Measurements from ENCODE around the gene ANKRD39. TPM values are rescaled to one million over a fixed set of nuclear protein-coding genes. Genes with fewer than 3 reads are reported as not detected.
A peak's percentile ranks its signal among the peaks of the same experiment; 100 is the strongest.

ANKRD39 gene
- total and polyA plus RNA-seq, 4 donors, result 7.4 to 16.9 (median 15.6) TPM

DNA sequence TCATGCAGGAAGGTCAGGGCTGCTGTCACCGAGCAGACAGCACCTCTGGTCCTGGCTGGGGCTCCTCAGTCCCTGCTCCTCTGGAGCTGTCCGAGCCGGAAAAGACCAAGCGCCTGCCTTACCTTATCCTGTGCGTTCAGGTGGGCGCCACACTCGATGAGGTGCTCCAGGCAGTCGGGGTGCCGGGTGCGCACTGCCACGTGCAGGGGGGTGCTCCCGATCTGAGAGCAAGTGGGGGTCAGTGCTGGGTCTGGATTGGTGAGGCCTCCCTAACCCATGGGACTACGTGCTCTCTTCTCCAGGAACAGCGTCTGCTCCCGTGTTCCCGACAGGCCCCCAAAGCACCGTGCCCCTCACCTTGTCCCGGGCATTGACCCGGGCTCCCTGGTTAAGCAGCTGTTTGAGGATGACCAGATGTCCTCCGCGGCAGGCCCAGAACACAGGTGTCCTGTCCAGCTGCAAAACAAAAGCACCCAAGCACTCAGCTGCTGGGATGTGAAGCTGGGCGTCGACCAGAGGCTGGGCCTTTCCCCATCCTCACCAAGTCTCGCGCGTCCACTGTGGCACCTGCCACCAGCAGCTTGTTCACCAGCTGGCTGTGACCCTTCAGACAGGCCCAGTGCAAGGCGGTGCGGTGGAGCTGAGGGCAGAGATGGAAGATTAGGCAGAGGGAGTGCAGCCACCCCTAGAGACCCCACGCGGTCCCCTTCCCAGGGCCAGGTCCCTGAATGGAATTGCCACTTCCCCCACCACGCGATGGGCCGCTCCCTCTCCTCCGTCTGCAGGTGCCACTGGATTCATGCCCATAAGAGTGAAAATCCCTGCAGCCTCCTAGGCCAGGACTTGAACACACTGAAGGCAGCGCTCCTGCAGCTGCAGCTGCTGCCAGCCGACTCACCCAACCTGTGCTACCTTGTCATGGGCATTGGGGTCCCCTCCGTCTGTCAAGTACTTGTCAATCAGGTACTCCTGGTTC lies 17.7 kb downstream of the ANKRD39 start:
- Histone ChIP-seq H3K9me3 (ENCODE audit: control insufficient read depth in 4 of 4, insufficient read depth in 3 of 4, low read length in 3 of 4) (no peaks in the 10 kb centered on the region), H3K4me3 (no peak overlapping the region), H3K27ac (ENCODE audit: low read depth in 1 of 2, low read length in 1 of 2) (no peak overlapping the region), H3K36me3 (ENCODE audit: control insufficient read depth in 4 of 4, insufficient read depth in 4 of 4, low read length in 4 of 4) (peaks cover 0 to 5% (median 2%) of the 10 kb centered on the region in 4 donors), H3K4me1 (ENCODE audit: control insufficient read depth in 5 of 5, insufficient read depth in 5 of 5, low read length in 5 of 5) (peaks cover 0 to 8% (median 0%) of the 10 kb centered on the region in 5 donors), H3K9ac (ENCODE audit: insufficient read depth in 1 of 2, low read length in 2 of 2) (no peak overlapping the region), H3K27me3 (ENCODE audit: control insufficient read depth in 3 of 3, insufficient read depth in 3 of 3, low read length in 2 of 3) (no peaks in the 10 kb centered on the region)
- 92 to 93% methylated on average over 37 of the region's 37 CpGs for WGBS, 2 donors
- ATAC-seq (ENCODE audit: insufficient read depth, low FRiP score), result no peak
- DNase-seq, result no peak
- no peak for TF ChIP-seq CTCF (IDR thresholded peaks at IDR 0.05; ENCODE audit: control extremely low read depth, extremely low read depth)

GRCh38 chr2:96839293-96839874 lies 18.4 kb downstream of the ANKRD39 start:
- Histone ChIP-seq H3K4me1 (ENCODE audit: control insufficient read depth in 5 of 5, insufficient read depth in 5 of 5, low read length in 5 of 5) (peaks cover 0 to 8% (median 0%) of the 10 kb centered on the region in 5 donors), H3K27me3 (ENCODE audit: control insufficient read depth in 3 of 3, insufficient read depth in 3 of 3, low read length in 2 of 3) (no peaks in the 10 kb centered on the region), H3K27ac (ENCODE audit: low read depth in 1 of 2, low read length in 1 of 2) (no peak overlapping the region), H3K4me3 (no peak overlapping the region), H3K9ac (ENCODE audit: insufficient read depth in 1 of 2, low read length in 2 of 2) (no peak overlapping the region), H3K9me3 (ENCODE audit: control insufficient read depth in 4 of 4, insufficient read depth in 3 of 4, low read length in 3 of 4) (no peaks in the 10 kb centered on the region), H3K36me3 (ENCODE audit: control insufficient read depth in 4 of 4, insufficient read depth in 4 of 4, low read length in 4 of 4) (peaks cover 0 to 9% (median 3%) of the 10 kb centered on the region in 4 donors)
- DNase-seq, result peak in 1 of 3 donors; percentile 32
- 16 to 32% methylated on average over 39 to 42 of the region's 42 CpGs for WGBS, 2 donors
- ATAC-seq (ENCODE audit: insufficient read depth, low FRiP score), result peak; percentile 74
- no peak for TF ChIP-seq CTCF (IDR thresholded peaks at IDR 0.05; ENCODE audit: control extremely low read depth, extremely low read depth)

GRCh38 chr2:96838345-96839292 lies 19.2 kb downstream of the ANKRD39 start:
- TF ChIP-seq CTCF (IDR thresholded peaks at IDR 0.05; ENCODE audit: control extremely low read depth, extremely low read depth), result no peak
- no peaks in the 10 kb centered on the region for H3K27me3 ChIP-seq (ENCODE audit: control insufficient read depth in 3 of 3, insufficient read depth in 3 of 3, low read length in 2 of 3)
- peaks cover 0 to 11% (median 3%) of the 10 kb centered on the region in 4 donors for H3K36me3 ChIP-seq (ENCODE audit: control insufficient read depth in 4 of 4, insufficient read depth in 4 of 4, low read length in 4 of 4)
- no peak overlapping the region for H3K9ac ChIP-seq (ENCODE audit: insufficient read depth in 1 of 2, low read length in 2 of 2)
- WGBS, 2 donors, result 84 to 85% methylated on average over 22 to 23 of the region's 23 CpGs
- H3K27ac ChIP-seq (ENCODE audit: low read depth in 1 of 2, low read length in 1 of 2), result no peak overlapping the region
- DNase-seq (no peak), ATAC-seq (ENCODE audit: insufficient read depth, low FRiP score) (peak; percentile 9)
- H3K9me3 ChIP-seq (ENCODE audit: control insufficient read depth in 4 of 4, insufficient read depth in 3 of 4, low read length in 3 of 4), result no peaks in the 10 kb centered on the region
- H3K4me1 ChIP-seq (ENCODE audit: control insufficient read depth in 5 of 5, insufficient read depth in 5 of 5, low read length in 5 of 5), result peaks cover 0 to 8% (median under 1%) of the 10 kb centered on the region in 5 donors
- H3K4me3 ChIP-seq, result no peak overlapping the region

Measured in lung (tissue), 12 donors.